ENCODE results near the gene FRMPD4.

The FRMPD4 gene

GRCh38 chrX:12685541-12685940 is 547.3 kb downstream of the FRMPD4 start:
- no peak for DNase-seq

- DNase-seq: no peak
Observed at GRCh38 chrX:12686331-12686730, 548.1 kb downstream of the FRMPD4 start.

- no peak for DNase-seq
Observed at GRCh38 chrX:12690646-12691045, 552.4 kb downstream of the FRMPD4 start.

- DNase-seq: no peak
Observed at GRCh38 chrX:12693754-12694153, 555.5 kb downstream of the FRMPD4 start.

GRCh38 chrX:12700745-12701144 is 562.5 kb downstream of the FRMPD4 start:
- DNase-seq: no peak

GRCh38 chrX:12701628-12702027 is 563.4 kb downstream of the FRMPD4 start:
- peak; percentile 57 for DNase-seq

- no peak for DNase-seq
Observed at GRCh38 chrX:12702509-12703091, 564.3 kb downstream of the FRMPD4 start.

GRCh38 chrX:12704706-12705105 is 566.4 kb downstream of the FRMPD4 start:
- DNase-seq: no peak

GRCh38 chrX:12709047-12709446 is 570.8 kb downstream of the FRMPD4 start:
- DNase-seq: no peak

- DNase-seq: no peak
Observed at GRCh38 chrX:12711435-12712040, 573.3 kb downstream of the FRMPD4 start.

- no peak for DNase-seq
Observed at GRCh38 chrX:12716574-12716973, 578.3 kb downstream of the FRMPD4 start.

GRCh38 chrX:12719837-12720236 is 581.6 kb downstream of the FRMPD4 start:
- DNase-seq: no peak

GRCh38 chrX:12721042-12721441 is 582.8 kb downstream of the FRMPD4 start:
- no peak for DNase-seq

- no peak for DNase-seq
Observed at GRCh38 chrX:12722314-12722713, 584.0 kb downstream of the FRMPD4 start.

- DNase-seq: no peak
Observed at GRCh38 chrX:12741416-12741815, 603.1 kb downstream of the FRMPD4 start.

GRCh38 chrX:12747433-12747832 is 609.2 kb downstream of the FRMPD4 start:
- DNase-seq: no peak

- DNase-seq: no peak
Observed at GRCh38 chrX:12751887-12752286, 613.6 kb downstream of the FRMPD4 start.

GRCh38 chrX:12753366-12753765 is 615.1 kb downstream of the FRMPD4 start:
- DNase-seq: no peak

GRCh38 chrX:12758291-12758690 is 620.0 kb downstream of the FRMPD4 start:
- no peak for DNase-seq

GRCh38 chrX:12767856-12768255 is 629.6 kb downstream of the FRMPD4 start:
- DNase-seq: no peak

- DNase-seq: no peak
Observed at GRCh38 chrX:12768491-12768890, 630.2 kb downstream of the FRMPD4 start.

GRCh38 chrX:12770440-12770839 is 632.2 kb downstream of the FRMPD4 start:
- no peak for DNase-seq

GRCh38 chrX:12771445-12772069 is 633.3 kb downstream of the FRMPD4 start:
- no peak for DNase-seq

Data from NCI-H2107 (cell line).